Thoracic aorta (tissue), 2 donors: ENCODE data around the gene FBXO33. TPM values are rescaled to one million over a fixed set of nuclear protein-coding genes. Genes with fewer than 3 reads are reported as not detected.

Source experiments
- ATAC-seq: fragments of 150-250 bp; one replicate; pipeline ENCODE4 v1.8.0; 2017; ENCODE audit warnings: low read depth; ENCODE audit not compliant: insufficient number of reproducible peaks, low FRiP score
- DNase-seq: peaks from one replicate; pipeline ENCODE4 v3.0.0-alpha.2; 2020; ENCODE audit warnings: low spot score
- H3K27ac ChIP-seq, 2 donors: fragments of 200-600 bp; sonication (generic); 1 replicate in 1 of 2; 2 replicates in 1 of 2; pipeline ENCODE4 v1.5.1; 2016; ENCODE audit warnings: mild to moderate bottlenecking in 2 of 2, moderate library complexity in 2 of 2
- H3K27me3 ChIP-seq: fragments of 200-600 bp; sonication (generic); replicated peaks from 2 replicates; pipeline ENCODE4 v1.6.0; 2016; ENCODE audit warnings: mild to moderate bottlenecking; ENCODE audit not compliant: insufficient read depth
- H3K36me3 ChIP-seq: fragments of 200-600 bp; sonication (generic); one replicate; pipeline ENCODE4 v1.5.1; 2016
- H3K4me1 ChIP-seq, 2 donors: fragments of 200-600 bp; sonication (generic); 1 replicate in 1 of 2; 2 replicates in 1 of 2; pipeline versions ENCODE4 v1.5.1 to v1.6.0; 2016; ENCODE audit warnings: low read depth in 2 of 2, mild to moderate bottlenecking in 1 of 2; ENCODE audit not compliant: control insufficient read depth in 1 of 2
- H3K4me3 ChIP-seq: fragments of 200-600 bp; sonication (generic); 2 replicates; pipeline ENCODE4 v1.5.1; 2016; ENCODE audit warnings: mild to moderate bottlenecking
- H3K9me3 ChIP-seq: fragments of 200-600 bp; sonication (generic); 2 replicates; pipeline ENCODE4 v1.5.1; 2016
- total RNA-seq, 2 donors: library from RNA; depleted of rRNA; stranded (reverse); fragments of >200 nt; gene quantifications; one replicate each; pipeline versions ENCODE4 v1.1.0 to v1.2.3, GENCODE V29; 2016
- TF ChIP-seq, protein P1 (sequence below): fragments of 200-600 bp; sonication (generic); IDR thresholded peaks from one replicate; pipeline ENCODE4 v1.5.1; 2019; ENCODE audit warnings: antibody characterized with exemption

Gene FBXO33, protein sequence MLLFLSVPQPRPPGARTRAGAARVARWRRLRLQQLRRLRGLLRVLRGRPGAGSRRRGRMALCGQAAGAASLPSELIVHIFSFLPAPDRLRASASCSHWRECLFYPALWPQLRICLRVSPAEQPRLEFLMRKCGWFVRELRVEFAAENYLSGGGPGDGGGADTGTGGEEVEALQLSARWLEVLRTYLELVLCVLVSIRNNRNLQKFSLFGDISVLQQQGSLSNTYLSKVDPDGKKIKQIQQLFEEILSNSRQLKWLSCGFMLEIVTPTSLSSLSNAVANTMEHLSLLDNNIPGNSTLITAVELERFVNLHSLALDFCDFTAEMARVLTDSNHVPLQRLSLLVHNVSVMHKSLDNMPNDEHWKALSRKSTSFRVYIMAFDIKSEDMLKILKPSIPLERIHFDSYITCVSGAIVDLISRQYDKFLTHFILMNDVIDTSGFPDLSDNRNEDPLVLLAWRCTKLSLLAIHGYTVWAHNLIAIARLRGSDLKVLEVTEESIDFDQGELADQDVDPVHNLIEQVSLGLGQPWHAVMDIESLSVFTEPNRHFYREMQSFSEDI
- total RNA-seq, result 10 to 100 TPM; 23.0 to 26.2 TPM

DNA sequence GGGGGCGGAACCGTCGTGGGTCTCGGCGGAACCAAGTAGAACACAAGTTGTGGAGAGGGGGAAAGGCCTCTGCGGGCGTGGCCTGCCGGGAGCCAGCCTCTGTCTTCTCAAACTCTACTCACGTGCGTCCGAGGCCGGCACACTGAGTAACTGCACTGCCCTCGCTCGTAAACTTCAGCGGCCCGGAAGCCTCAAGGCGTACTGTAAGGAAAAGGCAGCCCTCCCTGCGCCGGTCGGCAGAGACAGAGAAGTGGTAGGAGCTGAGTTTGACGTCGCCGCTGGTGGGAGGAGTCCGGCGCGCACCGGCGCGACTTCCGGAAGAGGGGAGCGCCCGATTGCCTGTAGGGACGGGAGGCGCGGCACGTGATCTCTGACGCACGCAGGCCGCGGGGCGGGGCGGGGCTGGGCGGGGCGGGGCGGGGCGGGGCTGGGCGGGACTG lies at the start of gene FBXO33:
Gene FBXO33 (minus strand): TSS at position 255 of the 440 bp plus-strand sequence. CDS start 271 bp downstream, outside the sequence.
- Histone ChIP-seq H3K4me3 (peak within 1 kb of the TSS; percentile 92), H3K36me3 (no peaks in the 10 kb centered on the region), H3K27ac (peak within 1 kb of the TSS; percentile 99), H3K4me1 (peaks cover 28 to 42% of the 10 kb centered on the region in 2 donors), H3K9me3 (no peaks in the 10 kb centered on the region), H3K27me3 (no peaks in the 10 kb centered on the region)
- TF ChIP-seq, protein P1, sequence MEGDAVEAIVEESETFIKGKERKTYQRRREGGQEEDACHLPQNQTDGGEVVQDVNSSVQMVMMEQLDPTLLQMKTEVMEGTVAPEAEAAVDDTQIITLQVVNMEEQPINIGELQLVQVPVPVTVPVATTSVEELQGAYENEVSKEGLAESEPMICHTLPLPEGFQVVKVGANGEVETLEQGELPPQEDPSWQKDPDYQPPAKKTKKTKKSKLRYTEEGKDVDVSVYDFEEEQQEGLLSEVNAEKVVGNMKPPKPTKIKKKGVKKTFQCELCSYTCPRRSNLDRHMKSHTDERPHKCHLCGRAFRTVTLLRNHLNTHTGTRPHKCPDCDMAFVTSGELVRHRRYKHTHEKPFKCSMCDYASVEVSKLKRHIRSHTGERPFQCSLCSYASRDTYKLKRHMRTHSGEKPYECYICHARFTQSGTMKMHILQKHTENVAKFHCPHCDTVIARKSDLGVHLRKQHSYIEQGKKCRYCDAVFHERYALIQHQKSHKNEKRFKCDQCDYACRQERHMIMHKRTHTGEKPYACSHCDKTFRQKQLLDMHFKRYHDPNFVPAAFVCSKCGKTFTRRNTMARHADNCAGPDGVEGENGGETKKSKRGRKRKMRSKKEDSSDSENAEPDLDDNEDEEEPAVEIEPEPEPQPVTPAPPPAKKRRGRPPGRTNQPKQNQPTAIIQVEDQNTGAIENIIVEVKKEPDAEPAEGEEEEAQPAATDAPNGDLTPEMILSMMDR, result no peak
- DNase-seq, result peak; percentile 85
- ATAC-seq, result peak; percentile 85

DNA sequence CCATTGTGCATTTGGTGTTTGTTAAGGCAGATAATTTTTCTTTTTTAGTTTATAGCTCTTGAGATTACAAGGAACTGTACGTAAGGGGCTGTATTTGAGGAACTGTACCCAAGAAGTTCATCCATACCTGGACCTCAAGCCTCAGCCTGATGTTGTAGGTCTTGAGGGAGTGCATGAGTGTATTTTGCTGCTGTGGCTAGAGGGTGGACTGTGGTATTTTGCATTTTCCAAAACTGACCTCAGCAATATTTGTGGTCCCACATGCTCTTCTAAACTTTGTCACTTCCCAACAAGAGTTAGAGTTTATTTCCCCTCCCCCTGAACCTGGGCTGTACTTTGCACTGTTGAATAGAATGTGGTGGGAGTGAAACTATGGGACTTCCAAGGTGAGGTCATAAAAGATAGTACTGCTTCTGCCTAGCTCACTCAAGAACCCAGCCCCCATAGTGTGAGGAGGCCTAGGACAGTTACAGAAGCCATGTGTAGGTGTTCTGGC lies 42.2 kb upstream of the FBXO33 start:
- no peak for DNase-seq
- no peak overlapping the region for H3K4me3 ChIP-seq
- no peaks in the 10 kb centered on the region for H3K36me3 ChIP-seq
- no peaks in the 10 kb centered on the region for H3K9me3 ChIP-seq
- no peaks in the 10 kb centered on the region for H3K27me3 ChIP-seq
- H3K27ac ChIP-seq, result no peak overlapping the region
- ATAC-seq, result no peak
- TF ChIP-seq, protein P1, result no peak
- no peaks in the 10 kb centered on the region for H3K4me1 ChIP-seq

DNA sequence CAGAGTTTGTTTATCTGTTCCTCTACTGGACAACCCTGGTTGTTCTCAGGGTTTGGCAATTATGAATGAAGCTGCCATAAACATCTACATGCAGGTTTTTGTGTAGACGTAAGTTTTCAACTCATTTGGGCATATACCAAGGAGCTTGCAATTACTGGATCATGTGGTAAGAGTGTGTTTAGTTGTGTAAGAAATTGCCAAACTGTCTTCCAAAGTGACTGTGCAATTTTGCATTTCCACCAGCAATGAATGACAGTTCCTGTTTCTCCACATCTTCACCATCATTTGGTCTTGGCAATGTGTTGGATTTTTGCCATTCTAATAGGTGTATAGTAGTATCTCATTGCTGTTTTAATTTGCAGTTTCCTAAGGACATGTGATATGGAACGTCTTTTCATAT lies 39.8 kb upstream of the FBXO33 start:
- ATAC-seq (no peak), DNase-seq (no peak)
- Histone ChIP-seq H3K36me3 (no peaks in the 10 kb centered on the region), H3K4me1 (no peaks in the 10 kb centered on the region), H3K27me3 (no peaks in the 10 kb centered on the region), H3K9me3 (no peaks in the 10 kb centered on the region), H3K4me3 (no peak overlapping the region), H3K27ac (no peak overlapping the region)
- TF ChIP-seq, protein P1, result no peak

DNA sequence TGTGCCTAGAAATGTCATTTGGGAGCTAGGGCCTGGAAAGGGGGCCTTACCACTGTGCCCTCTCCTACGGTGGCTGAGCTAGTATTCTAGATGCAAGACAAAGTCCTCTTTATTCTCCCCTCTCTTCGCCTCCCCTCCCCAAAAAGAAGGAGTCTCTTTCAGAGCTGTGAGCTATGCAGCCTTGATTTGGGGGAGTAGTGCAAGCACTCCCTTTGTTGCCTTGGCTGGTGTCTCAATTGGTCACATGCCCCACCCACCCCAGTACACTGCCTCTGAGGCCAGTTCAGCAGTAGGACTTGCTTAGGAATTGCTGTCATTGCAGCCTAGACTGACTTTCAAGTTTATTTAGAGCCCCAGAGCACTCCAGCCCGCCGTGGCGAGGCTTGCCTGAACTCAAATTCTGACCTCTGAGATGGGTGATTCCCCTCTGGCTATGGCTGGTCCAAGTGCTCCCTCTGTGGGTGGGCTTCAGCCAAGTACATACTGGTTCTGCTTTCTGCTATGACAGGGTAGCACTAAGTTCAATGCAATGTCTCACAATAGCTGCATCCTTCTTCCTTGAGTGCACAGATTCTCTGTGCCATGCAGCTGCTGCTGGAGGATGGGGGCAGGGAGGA lies 37.0 kb upstream of the FBXO33 start:
- ATAC-seq, result no peak
- H3K4me3 ChIP-seq, result no peak overlapping the region

More for the DNA sequence above, 37.0 kb upstream of the FBXO33 start:
- H3K4me1 ChIP-seq, result no peaks in the 10 kb centered on the region
- TF ChIP-seq, protein P1, result no peak
- no peak for DNase-seq
- H3K27me3 ChIP-seq, result no peaks in the 10 kb centered on the region
- H3K36me3 ChIP-seq, result no peaks in the 10 kb centered on the region
- H3K27ac ChIP-seq, result no peak overlapping the region
- H3K9me3 ChIP-seq, result no peaks in the 10 kb centered on the region
